B cell (primary cell): Measurements from ENCODE around the gene USP22.

Source experiments
- CTCF ChIP-seq: fragments of 200-600 bp; IDR thresholded peaks from one replicate; pipeline ENCODE4 v1.8.0; 2022; ENCODE audit warnings: antibody characterized with exemption, mild to moderate bottlenecking
- EZH2 ChIP-seq: IDR thresholded peaks from 2 replicates; pipeline ENCODE4 v1.6.1; 2012; ENCODE audit warnings: borderline replicate concordance, low read depth, mild to moderate bottlenecking, moderate library complexity, low read length; ENCODE audit not compliant: insufficient read depth, poor library complexity, severe bottlenecking

DNA sequence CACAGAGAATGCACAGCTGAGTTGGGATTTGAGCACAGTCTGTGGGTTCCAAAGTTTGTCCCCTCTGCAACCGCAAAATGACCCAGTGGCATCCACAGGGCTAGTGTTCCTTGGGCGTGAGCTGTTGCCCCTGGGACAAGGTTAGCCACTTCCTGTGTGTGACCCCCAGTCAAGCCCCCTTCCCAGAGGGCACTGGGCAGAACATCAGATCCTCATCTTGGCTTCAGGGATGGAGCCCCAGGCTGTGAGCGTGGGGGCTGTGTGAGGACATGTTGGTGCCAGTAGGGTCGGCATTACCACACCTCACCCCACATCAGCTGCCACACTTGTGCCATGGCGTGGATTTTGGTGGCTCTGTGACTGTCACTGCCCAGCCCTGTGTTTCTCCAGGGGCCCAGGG, 55.3 kb downstream of the USP22 start:
- TF ChIP-seq CTCF (no peak), EZH2 (no peak)
